ENCODE data around the gene ARFGAP2.

ARFGAP2 gene

GRCh38 chr11:47186700-47187695 is 10.3 kb upstream of the ARFGAP2 start:
- peak; percentile 48 for DNase-seq

- peak; percentile 42 for DNase-seq
Observed at GRCh38 chr11:47186076-47186699, 9.5 kb upstream of the ARFGAP2 start, which contains the start of gene PACSIN3. Gene PACSIN3 (minus strand): TSS chr11:47186434. CDS start chr11:47182727, 3,707 bp downstream.

- DNase-seq: no peak
Observed at GRCh38 chr11:47185305-47186075, 8.8 kb upstream of the ARFGAP2 start.

- no peak for DNase-seq
Observed at GRCh38 chr11:47184711-47185304, 8.1 kb upstream of the ARFGAP2 start.

GRCh38 chr11:47183969-47184368 is 7.3 kb upstream of the ARFGAP2 start:
- DNase-seq: no peak

GRCh38 chr11:47183031-47183856 is 6.6 kb upstream of the ARFGAP2 start:
- no peak for DNase-seq

GRCh38 chr11:47182380-47182779 is 5.7 kb upstream of the ARFGAP2 start:
- DNase-seq: no peak

GRCh38 chr11:47181271-47181670 is 4.6 kb upstream of the ARFGAP2 start:
- no peak for DNase-seq

- DNase-seq: no peak
Observed at GRCh38 chr11:47180006-47180787, 3.5 kb upstream of the ARFGAP2 start.

- DNase-seq: peak; percentile 47
Observed at GRCh38 chr11:47179655-47179991, 2.9 kb upstream of the ARFGAP2 start.

- DNase-seq: no peak
Observed at GRCh38 chr11:47178737-47179654, 2.3 kb upstream of the ARFGAP2 start.

- DNase-seq: no peak
Observed at GRCh38 chr11:47178316-47178715, 1.6 kb upstream of the ARFGAP2 start.

- no peak for DNase-seq
Observed at GRCh38 chr11:47177846-47178245, 1.2 kb upstream of the ARFGAP2 start.

- DNase-seq: peak; percentile 90
Observed at GRCh38 chr11:47177229-47177845, 658 bp upstream of the ARFGAP2 start.

GRCh38 chr11:47175746-47176327 is 842 bp downstream of the ARFGAP2 start:
- DNase-seq: no peak

GRCh38 chr11:47172740-47173336 is 3.8 kb downstream of the ARFGAP2 start:
- DNase-seq: no peak

GRCh38 chr11:47171856-47172255 is 4.8 kb downstream of the ARFGAP2 start:
- DNase-seq: no peak

- no peak for DNase-seq
Observed at GRCh38 chr11:47171061-47171838, 5.4 kb downstream of the ARFGAP2 start.

Data from CD4-positive, alpha-beta T cell treated with Interleukin-21 for 1 hour (primary cell).